K562 (cell line): ENCODE results near the gene ATP2A3. TPM values are rescaled to one million over a fixed set of nuclear protein-coding genes. Genes with fewer than 3 reads are reported as not detected.
A peak's percentile ranks its signal among the peaks of the same experiment; 100 is the strongest.

Experiments used
- ATAC-seq: fragments of 200-7000 bp; cut with Tn5 transposase; 3 replicates; pipeline ENCODE4 v1.9.1; 2020; ENCODE audit warnings: moderate library complexity
- BruUV-seq: library from RNA; stranded (reverse); fragments of 400-500 nt; replicated peaks from 2 replicates; lab custom pipeline; 2021; lab: Mats Ljungman, UMichigan
- CTCF ChIA-PET: fragments of 300-600 bp; formaldehyde crosslinking; extraction: SDS; loops from one replicate; lab custom pipeline; 2021; ENCODE audit warnings: low intra/inter-chr PET ratio; lab: Yijun Ruan, JAX
- POLR2A ChIA-PET: fragments of 300-600, 350-650 bp; sonication (Branson Sonifier 250); formaldehyde crosslinking; extraction: SDS; loops from one replicate; lab custom pipeline; 2021; ENCODE audit warnings: antibody characterized with exemption, inconsistent platforms; lab: Yijun Ruan, JAX
- DNase-seq, 4 experiments: peaks; one replicate each; pipeline versions ENCODE4 v3.0.0 to v3.0.0-alpha.2; 2011 to 2018; ENCODE audit warnings: low spot score in 3 of 4, mixed read lengths in 3 of 4; ENCODE audit errors: extremely low read depth in 1 of 4
- FAIRE-seq: peaks from 2 replicates; lab custom pipeline; 2011; peaks lifted over from hg19 to GRCh38; lab: Jason Lieb, UNC
- H2AFZ ChIP-seq: 2 replicates; pipeline ENCODE4 v1.6.0; 2011; ENCODE audit warnings: low read depth, low read length, control low read depth, inconsistent platforms
- H3K27ac ChIP-seq: fragments of 200-600 bp; 3 replicates; pipeline ENCODE4 v1.8.0; 2011; ENCODE audit warnings: low read depth, mild to moderate bottlenecking, control low read depth, inconsistent platforms, low read length, moderate library complexity, mixed read lengths; ENCODE audit errors: extremely low read depth
- H3K27me3 ChIP-seq, 2 experiments: fragments of 300-600 bp in 1 of 2; 2 replicates in 1 of 2; 3 replicates in 1 of 2; pipeline versions ENCODE4 v1.6.0 to v1.8.0; 2011; ENCODE audit warnings: inconsistent platforms in 2 of 2, low read length in 2 of 2, mild to moderate bottlenecking in 1 of 2, mixed read lengths in 1 of 2, moderate library complexity in 1 of 2; ENCODE audit not compliant: control insufficient read depth in 2 of 2, insufficient read depth in 2 of 2
- H3K36me3 ChIP-seq: fragments of 300-600 bp; 3 replicates; pipeline ENCODE4 v1.8.0; 2011; ENCODE audit warnings: mild to moderate bottlenecking, low read length, inconsistent platforms; ENCODE audit not compliant: control insufficient read depth, insufficient read depth
- H3K4me1 ChIP-seq, 2 experiments: fragments of 200-600 bp in 1 of 2; replicated peaks in 1 of 2; 2 replicates in 1 of 2; 3 replicates in 1 of 2; pipeline versions ENCODE4 v1.5.1 to v1.8.0; 2011; ENCODE audit warnings: inconsistent platforms in 2 of 2, low read length in 2 of 2, mild to moderate bottlenecking in 1 of 2, mixed read lengths in 1 of 2, moderate library complexity in 1 of 2; ENCODE audit not compliant: control insufficient read depth in 2 of 2, insufficient read depth in 2 of 2
- H3K4me2 ChIP-seq: 2 replicates; pipeline ENCODE4 v1.6.1; 2011; ENCODE audit warnings: low read length, control low read depth, inconsistent platforms, mixed read lengths; ENCODE audit not compliant: insufficient read depth
- H3K4me3 ChIP-seq: fragments of 200-600 bp; sonication (generic), shearing (Covaris generic); 2 replicates; pipeline ENCODE4 v1.5.1; 2016; ENCODE audit warnings: control low read depth, inconsistent platforms
- H3K79me2 ChIP-seq: fragments of 200-600 bp; 3 replicates; pipeline ENCODE4 v1.8.0; 2011; ENCODE audit warnings: low read length, inconsistent platforms; ENCODE audit not compliant: control insufficient read depth, insufficient read depth
- H3K9ac ChIP-seq, 2 experiments: 2 replicates each; pipeline versions ENCODE4 v1.6.0 to v1.6.1; 2011; ENCODE audit warnings: low read depth in 2 of 2, low read length in 2 of 2, control low read depth in 1 of 2, inconsistent platforms in 1 of 2, mild to moderate bottlenecking in 1 of 2, mixed read lengths in 1 of 2; ENCODE audit not compliant: insufficient read depth in 1 of 2
- H3K9me1 ChIP-seq: one replicate; pipeline ENCODE4 v1.6.0; 2011; ENCODE audit warnings: inconsistent platforms, mild to moderate bottlenecking, low read length, moderate library complexity; ENCODE audit not compliant: control insufficient read depth, insufficient read depth
- H3K9me3 ChIP-seq: replicated peaks from 2 replicates; pipeline ENCODE4 v1.5.1; 2011; ENCODE audit warnings: low read depth, low read length, inconsistent platforms; ENCODE audit not compliant: control insufficient read depth, insufficient read depth
- H4K20me1 ChIP-seq: replicated peaks from 2 replicates; pipeline ENCODE4 v1.6.1; 2011; ENCODE audit warnings: low read length, inconsistent platforms, mixed read lengths; ENCODE audit not compliant: control insufficient read depth, insufficient read depth
- BDP1 ChIP-seq: IDR thresholded peaks from 3 replicates; pipeline ENCODE4 v1.6.1; 2011; ENCODE audit not compliant: insufficient read length, insufficient read depth
- CLOCK ChIP-seq: fragments of 250-450 bp; sonication (Bioruptor Pico); IDR thresholded peaks from 2 replicates; pipeline ENCODE4 v1.4.0; 2020; ENCODE audit warnings: mild to moderate bottlenecking, moderate library complexity, borderline replicate concordance
- FOXA3 ChIP-seq, 2 experiments: fragments of 450-650 bp in 1 of 2; sonication (generic) in 1 of 2; formaldehyde crosslinking; IDR thresholded peaks in 1 of 2; conservative IDR thresholded peaks in 1 of 2; 2 replicates each; pipeline versions ENCODE4 v1.4.0 to v1.8.0; 2020 to 2022; ENCODE audit warnings: mild to moderate bottlenecking in 2 of 2, missing genetic modification reagents in 1 of 2
- FOXJ2 ChIP-seq: fragments of 200-800 bp; sonication (Bioruptor generic); IDR thresholded peaks from 2 replicates; pipeline ENCODE4 v1.6.1; 2016; ENCODE audit warnings: missing genetic modification characterization, missing compliant biosample characterization
- MAFK ChIP-seq: IDR thresholded peaks from 2 replicates; pipeline ENCODE4 v1.6.1; 2011; ENCODE audit warnings: low read length, improper control_type of control experiment
- MTA3 ChIP-seq: fragments of 450-650 bp; formaldehyde crosslinking; IDR thresholded peaks from 2 replicates; pipeline ENCODE4 v1.6.1; 2017; ENCODE audit warnings: mild to moderate bottlenecking, borderline replicate concordance
- NUFIP1 ChIP-seq: fragments of 450-650 bp; IDR thresholded peaks from 2 replicates; pipeline ENCODE4 v1.6.1; 2018; ENCODE audit not compliant: partially characterized antibody
- SMAD2 ChIP-seq: fragments of 150-350 bp; IDR thresholded peaks from 2 replicates; pipeline ENCODE4 v1.6.1; 2014; ENCODE audit warnings: low read depth, mild to moderate bottlenecking, low read length
- SNAPC5 ChIP-seq: fragments of 250-450 bp; sonication (Bioruptor Pico); IDR thresholded peaks from 2 replicates; pipeline ENCODE4 v1.8.0; 2021; ENCODE audit warnings: moderate library complexity, mild to moderate bottlenecking, inconsistent platforms
- SRF ChIP-seq, 2 experiments: fragments of 250-450, 450-650 bp in 1 of 2; sonication (Bioruptor Pico) in 1 of 2; sonication (generic) in 1 of 2; formaldehyde crosslinking; IDR thresholded peaks; 2 replicates each; pipeline versions ENCODE4 v1.5.0 to v1.5.1; 2020 to 2022; ENCODE audit warnings: mild to moderate bottlenecking in 1 of 2, missing genetic modification reagents in 1 of 2
- SRSF1 ChIP-seq: fragments of 200-400 bp; formaldehyde crosslinking; IDR thresholded peaks from 2 replicates; pipeline ENCODE4 v1.6.1; 2017; ENCODE audit warnings: mild to moderate bottlenecking, low read depth, low read length, moderate library complexity
- TEAD1 ChIP-seq, 2 experiments: fragments of 450-650 bp in 1 of 2; sonication (generic) in 1 of 2; formaldehyde crosslinking; IDR thresholded peaks; 2 replicates each; pipeline versions ENCODE4 v1.4.0 to v1.8.0; 2020 to 2022; ENCODE audit warnings: mild to moderate bottlenecking in 2 of 2, missing genetic modification reagents in 1 of 2
- TRIM25 ChIP-seq: fragments of 450-650 bp; IDR thresholded peaks from 2 replicates; pipeline ENCODE4 v1.7.0; 2016; ENCODE audit warnings: borderline replicate concordance
- ZNF347 ChIP-seq: fragments of 450-650 bp; formaldehyde crosslinking; IDR thresholded peaks from 2 replicates; pipeline ENCODE4 v1.4.0; 2020; ENCODE audit warnings: low read depth, mild to moderate bottlenecking, moderate library complexity
- WGBS: fragments of 100-300 bp; shearing (Covaris generic); methylation state at CpG from one replicate; pipeline ENCODE4 v1.1.6; 2016; ENCODE audit warnings: low coverage, mixed read lengths; ENCODE audit not compliant: insufficient coverage; ENCODE audit errors: missing lambda C conversion rate; 5-methylcytosine and 5-hydroxymethylcytosine counted together
- in situ Hi-C: fragments of 300-500 bp; cut with MboI; formaldehyde crosslinking; loops from 4 replicates; pipeline ENCODE4 v1.15.0; 2018; ENCODE audit warnings: inconsistent platforms, mixed read lengths
- intact Hi-C: fragments of 100-400 bp; cut with micrococcal nuclease; formaldehyde crosslinking; loops from 2 replicates; pipeline ENCODE4 v1.14.2; 2022
- polyA plus RNA-seq, 8 experiments: library from polyadenylated mRNA; depleted of rRNA in 4 of 8; stranded (reverse) in 5 of 8; unstranded in 3 of 8; fragments of >200 nt; fragmentation: Nextera tagmentation in 2 of 8; fragmentation: Illumina TruSeq in 1 of 8; extraction: Ambion mirVana in 2 of 8; extraction: Trizol in 1 of 8; gene quantifications; 2 replicates each; pipeline versions ENCODE4 v1.2.1 to v1.2.3, GENCODE V29; 2011 to 2014; ENCODE audit warnings: inconsistent platforms in 1 of 8, missing spikeins in 1 of 8
- total RNA-seq, 7 experiments: library from RNA; depleted of rRNA in 6 of 7; stranded (reverse); fragments of >200 nt in 6 of 7; fragmentation: Illumina TruSeq in 2 of 7; extraction: Trizol in 2 of 7; gene quantifications; 2 replicates each; pipeline versions ENCODE4 v1.2.1 to v1.2.3, GENCODE V29; 2011 to 2021; ENCODE audit warnings: low replicate concordance in 1 of 7

The ATP2A3 gene
- total and polyA plus RNA-seq, 9 of the 15 experiments (the other 6 are each of a cell fraction or from before 2014, with no cell fraction given): 0.65 to 103 (median 31.3) TPM

GRCh38 chr17:3959921-3960601, 4.2 kb downstream of the ATP2A3 start (continued):
- no peak for TF ChIP-seq TEAD1 (CRISPR knock-in tag; IDR thresholded peaks at IDR 0.05)
- TF ChIP-seq ZNF347 (CRISPR knock-in tag): no peak
- no peak for TF ChIP-seq SNAPC5 (CRISPR knock-in tag)
- no peak for TF ChIP-seq TRIM25
- TF ChIP-seq, all 486 proteins: peak for 4

- H2AFZ ChIP-seq: no peak overlapping the region
- peaks cover 28% of the 10 kb centered on the region; the same call in 2 of the 3 replicates for H3K36me3 ChIP-seq
- in situ Hi-C loops: no loop called here
- peak; percentile 59 for FAIRE-seq
- no peaks in the 10 kb centered on the region for H3K9me1 ChIP-seq
- no peaks in the 10 kb centered on the region for H3K9me3 ChIP-seq
- peaks cover 78% of the 10 kb centered on the region for H3K79me2 ChIP-seq
- no peak overlapping the region for H3K4me3 ChIP-seq
- H3K27ac ChIP-seq: peak overlapping the region; percentile 63; the same call in 2 of the 3 replicates
- ChIA-PET POLR2A (interaction anchor here (1.0 to 4.9 kb wide), 3 partner anchors 9 to 86 kb away, joined by 3 to 40 read pairs (median 3); no protein-coding TSS in a partner anchor), CTCF (no interaction called here)
- no peaks in the 10 kb centered on the region; a peak in 1 of 5 replicates for H3K27me3 ChIP-seq
- peak; percentile 52 for ATAC-seq
- no TSS peak for BruUV-seq
- peak overlapping the region; percentile 31 to 87; a peak in 3 of 4 replicates for H3K9ac ChIP-seq
- DNase-seq: peak; percentile 50 to 66 (median 60)
- intact Hi-C loops: no loop called here
- peak overlapping the region; percentile 46 for H3K4me2 ChIP-seq
- WGBS: 40% methylated on average over 13 of the region's 15 CpGs
- peaks cover 42 to 74% of the 10 kb centered on the region in 2 experiments for H3K4me1 ChIP-seq
- 0 out of 2 replicates have a peak, but pooled peaks cover 8% of the 10 kb centered on the region for H4K20me1 ChIP-seq
- TF ChIP-seq NUFIP1: no peak
- peak; percentile 17; the same call in 1 of the 2 replicates for TF ChIP-seq MAFK
- TF ChIP-seq FOXA3 (CRISPR knock-in tag; conservative IDR thresholded peaks at IDR 0.05 in 1 of 2, IDR thresholded peaks at IDR 0.05 in 1 of 2): peak; percentile 61 to 97
- no peak for TF ChIP-seq BDP1
- no peak for TF ChIP-seq SMAD2
- TF ChIP-seq SRF (CRISPR knock-in tag; IDR thresholded peaks at IDR 0.05): no peak
- TF ChIP-seq MTA3: 0 out of 2 replicates have a peak, but pooled peaks have one; percentile 25
- peak; percentile 50; the same call in 1 of the 2 replicates for TF ChIP-seq FOXJ2 (tag)
- TF ChIP-seq SRSF1: no peak
- TF ChIP-seq CLOCK (CRISPR knock-in tag): no peak
Measured at GRCh38 chr17:3959295-3959899, 4.8 kb downstream of the ATP2A3 start.
